Measurements from ENCODE around the gene ZNF280B. TPM values are rescaled to one million over a fixed set of nuclear protein-coding genes. Genes with fewer than 3 reads are reported as not detected.

The ZNF280B gene
- total RNA-seq, 1 experiment from 2014 or later, result 5.5 TPM

- TF ChIP-seq, protein P1, sequence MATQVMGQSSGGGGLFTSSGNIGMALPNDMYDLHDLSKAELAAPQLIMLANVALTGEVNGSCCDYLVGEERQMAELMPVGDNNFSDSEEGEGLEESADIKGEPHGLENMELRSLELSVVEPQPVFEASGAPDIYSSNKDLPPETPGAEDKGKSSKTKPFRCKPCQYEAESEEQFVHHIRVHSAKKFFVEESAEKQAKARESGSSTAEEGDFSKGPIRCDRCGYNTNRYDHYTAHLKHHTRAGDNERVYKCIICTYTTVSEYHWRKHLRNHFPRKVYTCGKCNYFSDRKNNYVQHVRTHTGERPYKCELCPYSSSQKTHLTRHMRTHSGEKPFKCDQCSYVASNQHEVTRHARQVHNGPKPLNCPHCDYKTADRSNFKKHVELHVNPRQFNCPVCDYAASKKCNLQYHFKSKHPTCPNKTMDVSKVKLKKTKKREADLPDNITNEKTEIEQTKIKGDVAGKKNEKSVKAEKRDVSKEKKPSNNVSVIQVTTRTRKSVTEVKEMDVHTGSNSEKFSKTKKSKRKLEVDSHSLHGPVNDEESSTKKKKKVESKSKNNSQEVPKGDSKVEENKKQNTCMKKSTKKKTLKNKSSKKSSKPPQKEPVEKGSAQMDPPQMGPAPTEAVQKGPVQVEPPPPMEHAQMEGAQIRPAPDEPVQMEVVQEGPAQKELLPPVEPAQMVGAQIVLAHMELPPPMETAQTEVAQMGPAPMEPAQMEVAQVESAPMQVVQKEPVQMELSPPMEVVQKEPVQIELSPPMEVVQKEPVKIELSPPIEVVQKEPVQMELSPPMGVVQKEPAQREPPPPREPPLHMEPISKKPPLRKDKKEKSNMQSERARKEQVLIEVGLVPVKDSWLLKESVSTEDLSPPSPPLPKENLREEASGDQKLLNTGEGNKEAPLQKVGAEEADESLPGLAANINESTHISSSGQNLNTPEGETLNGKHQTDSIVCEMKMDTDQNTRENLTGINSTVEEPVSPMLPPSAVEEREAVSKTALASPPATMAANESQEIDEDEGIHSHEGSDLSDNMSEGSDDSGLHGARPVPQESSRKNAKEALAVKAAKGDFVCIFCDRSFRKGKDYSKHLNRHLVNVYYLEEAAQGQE (IDR thresholded peaks at IDR 0.05; ENCODE audit: low read depth), result no peak
- TF ChIP-seq EZH2phosphoT487 (IDR thresholded peaks at IDR 0.05; ENCODE audit: borderline replicate concordance), result no peak
- TF ChIP-seq EGR1 (IDR thresholded peaks at IDR 0.05; ENCODE audit: low read depth), result no peak
- TF ChIP-seq JUND (IDR thresholded peaks at IDR 0.05), result no peak
- no peak for TF ChIP-seq SRF (IDR thresholded peaks at IDR 0.05; ENCODE audit: low read depth)
Observed at GRCh38 chr22:22467112-22467511, 41.4 kb downstream of the ZNF280B start (continued).

GRCh38 chr22:22465782-22466181 is 42.8 kb downstream of the ZNF280B start:
- no peak for DNase-seq (ENCODE audit: low read depth, low spot score)
- intact Hi-C loops (cut with micrococcal nuclease), result loop anchor here (2.0 to 10.0 kb wide), 3 partner anchors 119 to 419 kb away; no protein-coding TSS in a partner anchor

More at GRCh38 chr22:22465782-22466181, 42.8 kb downstream of the ZNF280B start:
- Histone ChIP-seq H3K79me2 (ENCODE audit: insufficient read depth, low read length) (no peaks in the 10 kb centered on the region), H3K9me3 (ENCODE audit: control insufficient read depth in 1 of 2, insufficient read depth in 1 of 2, low read depth in 1 of 2, low read length in 2 of 2) (0 out of 4 replicates have a peak, but pooled peaks cover 0 to 3% of the 10 kb centered on the region in 2 experiments), H3K36me3 (ENCODE audit: control insufficient read depth in 1 of 2, insufficient read depth in 2 of 2, low read length in 2 of 2) (no peaks in the 10 kb centered on the region; a peak in 1 of 4 replicates), H3K9ac (ENCODE audit: low read length) (no peak overlapping the region), H3K4me1 (ENCODE audit: control insufficient read depth in 1 of 2, insufficient read depth in 2 of 2, low read length in 2 of 2) (no peaks in the 10 kb centered on the region), H4K20me1 (ENCODE audit: insufficient read depth) (no peaks in the 10 kb centered on the region), H3K27me3 (ENCODE audit: insufficient read depth, low read length) (no peaks in the 10 kb centered on the region), H3K27ac (ENCODE audit: low read depth, low read length) (no peak overlapping the region), H3K4me3 (replicated peaks in 1 of 2; ENCODE audit: low read depth in 1 of 2, low read length in 2 of 2) (no peak overlapping the region), H2AFZ (ENCODE audit: low read depth, low read length, poor library complexity, severe bottlenecking) (no peak overlapping the region), H3K9me2 (ENCODE audit: insufficient read depth) (no peaks in the 10 kb centered on the region), H3K4me2 (ENCODE audit: low read length) (no peak overlapping the region)
- TF ChIP-seq SP1 (IDR thresholded peaks at IDR 0.05; ENCODE audit: low read depth) (no peak), EZH2phosphoT487 (IDR thresholded peaks at IDR 0.05; ENCODE audit: borderline replicate concordance) (no peak), RAD21 (IDR thresholded peaks at IDR 0.05; ENCODE audit: low read depth) (no peak), TCF7L2 (IDR thresholded peaks at IDR 0.05; ENCODE audit: borderline replicate concordance, extremely low read depth, insufficient read depth, insufficient read length) (no peak), SIN3A (IDR thresholded peaks at IDR 0.05; ENCODE audit: low read depth) (no peak), EZH2 (IDR thresholded peaks at IDR 0.05) (no peak), POLR2A (IDR thresholded peaks at IDR 0.05; ENCODE audit: borderline replicate concordance, extremely low read depth, insufficient read depth, insufficient read length) (no peak), JUND (IDR thresholded peaks at IDR 0.05) (no peak), CEBPB (IDR thresholded peaks at IDR 0.05; ENCODE audit: low read depth) (no peak), CBX3 (IDR thresholded peaks at IDR 0.05; ENCODE audit: low read depth) (no peak), EGR1 (IDR thresholded peaks at IDR 0.05; ENCODE audit: low read depth) (no peak), FOSL1 (IDR thresholded peaks at IDR 0.05; ENCODE audit: low read depth) (no peak)
- TF ChIP-seq, protein P2, sequence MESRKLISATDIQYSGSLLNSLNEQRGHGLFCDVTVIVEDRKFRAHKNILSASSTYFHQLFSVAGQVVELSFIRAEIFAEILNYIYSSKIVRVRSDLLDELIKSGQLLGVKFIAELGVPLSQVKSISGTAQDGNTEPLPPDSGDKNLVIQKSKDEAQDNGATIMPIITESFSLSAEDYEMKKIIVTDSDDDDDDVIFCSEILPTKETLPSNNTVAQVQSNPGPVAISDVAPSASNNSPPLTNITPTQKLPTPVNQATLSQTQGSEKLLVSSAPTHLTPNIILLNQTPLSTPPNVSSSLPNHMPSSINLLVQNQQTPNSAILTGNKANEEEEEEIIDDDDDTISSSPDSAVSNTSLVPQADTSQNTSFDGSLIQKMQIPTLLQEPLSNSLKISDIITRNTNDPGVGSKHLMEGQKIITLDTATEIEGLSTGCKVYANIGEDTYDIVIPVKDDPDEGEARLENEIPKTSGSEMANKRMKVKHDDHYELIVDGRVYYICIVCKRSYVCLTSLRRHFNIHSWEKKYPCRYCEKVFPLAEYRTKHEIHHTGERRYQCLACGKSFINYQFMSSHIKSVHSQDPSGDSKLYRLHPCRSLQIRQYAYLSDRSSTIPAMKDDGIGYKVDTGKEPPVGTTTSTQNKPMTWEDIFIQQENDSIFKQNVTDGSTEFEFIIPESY (IDR thresholded peaks at IDR 0.05; ENCODE audit: extremely low read depth, insufficient replicate concordance, low read length), result no peak
- TF ChIP-seq, protein P3, sequence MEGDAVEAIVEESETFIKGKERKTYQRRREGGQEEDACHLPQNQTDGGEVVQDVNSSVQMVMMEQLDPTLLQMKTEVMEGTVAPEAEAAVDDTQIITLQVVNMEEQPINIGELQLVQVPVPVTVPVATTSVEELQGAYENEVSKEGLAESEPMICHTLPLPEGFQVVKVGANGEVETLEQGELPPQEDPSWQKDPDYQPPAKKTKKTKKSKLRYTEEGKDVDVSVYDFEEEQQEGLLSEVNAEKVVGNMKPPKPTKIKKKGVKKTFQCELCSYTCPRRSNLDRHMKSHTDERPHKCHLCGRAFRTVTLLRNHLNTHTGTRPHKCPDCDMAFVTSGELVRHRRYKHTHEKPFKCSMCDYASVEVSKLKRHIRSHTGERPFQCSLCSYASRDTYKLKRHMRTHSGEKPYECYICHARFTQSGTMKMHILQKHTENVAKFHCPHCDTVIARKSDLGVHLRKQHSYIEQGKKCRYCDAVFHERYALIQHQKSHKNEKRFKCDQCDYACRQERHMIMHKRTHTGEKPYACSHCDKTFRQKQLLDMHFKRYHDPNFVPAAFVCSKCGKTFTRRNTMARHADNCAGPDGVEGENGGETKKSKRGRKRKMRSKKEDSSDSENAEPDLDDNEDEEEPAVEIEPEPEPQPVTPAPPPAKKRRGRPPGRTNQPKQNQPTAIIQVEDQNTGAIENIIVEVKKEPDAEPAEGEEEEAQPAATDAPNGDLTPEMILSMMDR (IDR thresholded peaks at IDR 0.05 in 2 of 3, conservative IDR thresholded peaks at IDR 0.05 in 1 of 3; ENCODE audit: borderline replicate concordance in 1 of 3, insufficient read depth in 1 of 3, low read depth in 2 of 3, low read length in 2 of 3), result no peak
- TF ChIP-seq, protein P4, sequence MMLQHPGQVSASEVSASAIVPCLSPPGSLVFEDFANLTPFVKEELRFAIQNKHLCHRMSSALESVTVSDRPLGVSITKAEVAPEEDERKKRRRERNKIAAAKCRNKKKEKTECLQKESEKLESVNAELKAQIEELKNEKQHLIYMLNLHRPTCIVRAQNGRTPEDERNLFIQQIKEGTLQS (IDR thresholded peaks at IDR 0.05), result no peak
- TF ChIP-seq, protein P5, sequence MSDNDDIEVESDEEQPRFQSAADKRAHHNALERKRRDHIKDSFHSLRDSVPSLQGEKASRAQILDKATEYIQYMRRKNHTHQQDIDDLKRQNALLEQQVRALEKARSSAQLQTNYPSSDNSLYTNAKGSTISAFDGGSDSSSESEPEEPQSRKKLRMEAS (IDR thresholded peaks at IDR 0.05), result no peak
- POLR2A ChIA-PET, result no interaction called here
- no peak for ATAC-seq
- RAD21 ChIA-PET (ENCODE audit: low non-redundant PET in 1 of 2, low total read pairs in 2 of 2, uncharacterized antibody in 2 of 2, unreplicated experiment in 2 of 2), result no interaction called here
- CTCF ChIA-PET, result interaction anchor here (0.8 to 1.4 kb wide), 4 partner anchors 284 to 491 kb away, joined by 3 to 4 read pairs (median 3); no protein-coding TSS in a partner anchor
- BruUV-seq (replicated peaks), result no TSS peak

Measured in HCT116 (cell line).